Keratinocyte (primary cell): ENCODE results near the gene SIPA1L2. TPM values are rescaled to one million over a fixed set of nuclear protein-coding genes. Genes with fewer than 3 reads are reported as not detected.

ENCODE experiments used
- DNase-seq: peaks from one replicate; pipeline ENCODE4 v3.0.0-alpha.2; 2011; ENCODE audit warnings: low read depth, missing footprints, low spot score
- FAIRE-seq: peaks from 2 replicates; lab custom pipeline; 2011; peaks lifted over from hg19 to GRCh38; lab: Jason Lieb, UNC
- H2AFZ ChIP-seq: 2 replicates; pipeline ENCODE4 v1.6.0; 2012; ENCODE audit warnings: low read length, control low read depth, inconsistent platforms; ENCODE audit not compliant: control insufficient read depth
- H3K27ac ChIP-seq: 2 replicates; pipeline ENCODE4 v1.5.1; 2011; ENCODE audit warnings: low read length; ENCODE audit not compliant: control insufficient read depth, insufficient read depth
- H3K27me3 ChIP-seq: 3 replicates; pipeline ENCODE4 v1.6.0; 2011; ENCODE audit warnings: low read length; ENCODE audit not compliant: control insufficient read depth, insufficient read depth; ENCODE audit errors: extremely low read depth
- H3K36me3 ChIP-seq, 2 experiments: 2 replicates in 1 of 2; 3 replicates in 1 of 2; pipeline ENCODE4 v1.5.1; 2011; ENCODE audit warnings: low read length in 2 of 2, mild to moderate bottlenecking in 1 of 2; ENCODE audit not compliant: control insufficient read depth in 2 of 2, insufficient read depth in 2 of 2; ENCODE audit errors: extremely low read depth in 1 of 2
- H3K4me1 ChIP-seq: 3 replicates; pipeline ENCODE4 v1.5.1; 2011; ENCODE audit warnings: low read length; ENCODE audit not compliant: control insufficient read depth, insufficient read depth; ENCODE audit errors: extremely low read depth
- H3K4me2 ChIP-seq: 3 replicates; pipeline ENCODE4 v1.6.0; 2011; ENCODE audit warnings: low read depth, low read length; ENCODE audit not compliant: control insufficient read depth, insufficient read depth; ENCODE audit errors: extremely low read depth
- H3K4me3 ChIP-seq, 3 experiments: fragments of 200-600 bp in 1 of 3; sonication (generic) in 1 of 3; 2 replicates in 2 of 3; 3 replicates in 1 of 3; pipeline ENCODE4 v1.5.1; 2011 to 2016; ENCODE audit warnings: low read length in 3 of 3, mild to moderate bottlenecking in 3 of 3, control low read depth in 2 of 3, inconsistent platforms in 1 of 3, low read depth in 1 of 3, mixed read lengths in 1 of 3, mixed run types in 1 of 3, moderate library complexity in 1 of 3; ENCODE audit not compliant: control insufficient read depth in 2 of 3, insufficient read depth in 2 of 3; ENCODE audit errors: extremely low read depth in 1 of 3
- H3K79me2 ChIP-seq: 2 replicates; pipeline ENCODE4 v1.6.0; 2012; ENCODE audit warnings: low read length; ENCODE audit not compliant: control insufficient read depth, insufficient read depth
- H3K9ac ChIP-seq: 3 replicates; pipeline ENCODE4 v1.6.0; 2011; ENCODE audit warnings: low read length; ENCODE audit not compliant: control insufficient read depth, insufficient read depth; ENCODE audit errors: extremely low read depth
- H3K9me1 ChIP-seq: 3 replicates; pipeline ENCODE4 v1.6.0; 2011; ENCODE audit warnings: low read length; ENCODE audit not compliant: control insufficient read depth, insufficient read depth; ENCODE audit errors: extremely low read depth
- H3K9me3 ChIP-seq: 2 replicates; pipeline ENCODE4 v1.5.1; 2012; ENCODE audit warnings: low read depth, low read length; ENCODE audit not compliant: control insufficient read depth
- H4K20me1 ChIP-seq: 3 replicates; pipeline ENCODE4 v1.6.0; 2011; ENCODE audit warnings: low read length; ENCODE audit not compliant: control insufficient read depth, insufficient read depth; ENCODE audit errors: extremely low read depth
- EZH2 ChIP-seq: IDR thresholded peaks from one replicate; pipeline ENCODE4 v1.6.1; 2012; ENCODE audit warnings: inconsistent platforms, mild to moderate bottlenecking, low read length, moderate library complexity
- dilution Hi-C: fragments of 300-500 bp; cut with MboI; formaldehyde crosslinking; loops from one replicate; pipeline ENCODE4 v1.7.0; 2020; ENCODE audit warnings: low sequenced_read_pairs; ENCODE audit not compliant: extremely low pct_ligation_motif_present
- polyA plus RNA-seq, 5 experiments: library from polyadenylated mRNA; depleted of rRNA in 3 of 5; stranded (reverse) in 3 of 5; stranded (forward) in 1 of 5; unstranded in 1 of 5; fragments of >200 nt; gene quantifications; 1 replicate in 1 of 5; 2 replicates in 3 of 5; 3 replicates in 1 of 5; pipeline versions ENCODE4 v1.2.1 to v1.2.3, GENCODE V29; 2011 to 2012; ENCODE audit warnings: missing spikeins in 2 of 5, low read depth in 1 of 5, low replicate concordance in 1 of 5
- TF ChIP-seq, protein P1 (sequence below), 3 experiments: IDR thresholded peaks in 1 of 3; conservative IDR thresholded peaks in 1 of 3; optimal IDR thresholded peaks in 1 of 3; 2 replicates in 2 of 3; 3 replicates in 1 of 3; pipeline versions ENCODE3 to v1.5.1; 2011; ENCODE audit warnings: low read length in 3 of 3, mild to moderate bottlenecking in 3 of 3, moderate library complexity in 2 of 3, control low read depth in 1 of 3, inconsistent platforms in 1 of 3; ENCODE audit not compliant: insufficient read depth in 2 of 3; ENCODE audit errors: extremely low read depth in 1 of 3

SIPA1L2 gene
- polyA plus RNA-seq, 1 donor (not counting 4 experiments of a cell fraction or from before 2014, with no cell fraction given) = 2.1 TPM

DNA sequence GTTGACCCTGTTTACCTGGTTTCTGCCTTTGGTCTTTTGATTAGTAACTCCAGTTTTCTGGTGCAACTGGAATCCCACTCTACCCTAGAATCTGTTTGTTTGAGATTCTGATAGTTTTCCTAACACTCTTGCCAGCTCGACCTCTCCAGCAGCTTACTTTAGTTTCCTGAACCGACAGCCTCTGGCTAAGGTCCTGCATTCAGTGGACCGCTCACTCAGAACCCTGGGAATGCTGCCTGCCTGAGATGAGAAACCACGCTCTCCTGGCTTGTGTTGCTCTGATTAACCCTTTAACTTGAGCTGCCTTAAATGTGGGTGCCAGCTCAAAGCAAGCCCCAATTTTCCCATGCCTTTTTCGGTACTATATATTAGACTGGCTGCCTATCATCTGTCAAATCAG lies 45.3 kb upstream of the SIPA1L2 start:
- FAIRE-seq = no peak
- H3K36me3 ChIP-seq = no peaks in the 10 kb centered on the region
- H3K79me2 ChIP-seq = no peaks in the 10 kb centered on the region
- H3K4me1 ChIP-seq = no peaks in the 10 kb centered on the region
- H3K27ac ChIP-seq = no peak overlapping the region
- no peaks in the 10 kb centered on the region for H3K9me3 ChIP-seq
- no peak overlapping the region for H3K4me3 ChIP-seq
- TF ChIP-seq, protein P1, sequence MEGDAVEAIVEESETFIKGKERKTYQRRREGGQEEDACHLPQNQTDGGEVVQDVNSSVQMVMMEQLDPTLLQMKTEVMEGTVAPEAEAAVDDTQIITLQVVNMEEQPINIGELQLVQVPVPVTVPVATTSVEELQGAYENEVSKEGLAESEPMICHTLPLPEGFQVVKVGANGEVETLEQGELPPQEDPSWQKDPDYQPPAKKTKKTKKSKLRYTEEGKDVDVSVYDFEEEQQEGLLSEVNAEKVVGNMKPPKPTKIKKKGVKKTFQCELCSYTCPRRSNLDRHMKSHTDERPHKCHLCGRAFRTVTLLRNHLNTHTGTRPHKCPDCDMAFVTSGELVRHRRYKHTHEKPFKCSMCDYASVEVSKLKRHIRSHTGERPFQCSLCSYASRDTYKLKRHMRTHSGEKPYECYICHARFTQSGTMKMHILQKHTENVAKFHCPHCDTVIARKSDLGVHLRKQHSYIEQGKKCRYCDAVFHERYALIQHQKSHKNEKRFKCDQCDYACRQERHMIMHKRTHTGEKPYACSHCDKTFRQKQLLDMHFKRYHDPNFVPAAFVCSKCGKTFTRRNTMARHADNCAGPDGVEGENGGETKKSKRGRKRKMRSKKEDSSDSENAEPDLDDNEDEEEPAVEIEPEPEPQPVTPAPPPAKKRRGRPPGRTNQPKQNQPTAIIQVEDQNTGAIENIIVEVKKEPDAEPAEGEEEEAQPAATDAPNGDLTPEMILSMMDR (optimal IDR thresholded peaks at IDR 0.05 in 1 of 3, IDR thresholded peaks at IDR 0.05 in 1 of 3, conservative IDR thresholded peaks at IDR 0.05 in 1 of 3; ENCODE audit: extremely low read depth in 1 of 3, insufficient read depth in 2 of 3, low read length in 3 of 3) = no peak
- TF ChIP-seq EZH2 = no peak
- H4K20me1 ChIP-seq = no peaks in the 10 kb centered on the region
- no peak overlapping the region for H2AFZ ChIP-seq
- DNase-seq = no peak
- H3K27me3 ChIP-seq = no peaks in the 10 kb centered on the region
- dilution Hi-C loops = no loop called here
- no peak overlapping the region for H3K9ac ChIP-seq
- H3K9me1 ChIP-seq = no peaks in the 10 kb centered on the region
- H3K4me2 ChIP-seq = no peak overlapping the region

GRCh38 chr1:232673256-232673655 lies 43.3 kb upstream of the SIPA1L2 start:
- FAIRE-seq = no peak
- TF ChIP-seq EZH2 = no peak
- TF ChIP-seq, protein P1 (optimal IDR thresholded peaks at IDR 0.05 in 1 of 3, IDR thresholded peaks at IDR 0.05 in 1 of 3, conservative IDR thresholded peaks at IDR 0.05 in 1 of 3; ENCODE audit: extremely low read depth in 1 of 3, insufficient read depth in 2 of 3, low read length in 3 of 3) = no peak
- Histone ChIP-seq H3K27me3 (no peaks in the 10 kb centered on the region), H3K4me2 (no peak overlapping the region), H3K9me3 (no peaks in the 10 kb centered on the region), H3K9me1 (no peaks in the 10 kb centered on the region), H3K79me2 (no peaks in the 10 kb centered on the region), H3K9ac (no peak overlapping the region), H3K36me3 (no peaks in the 10 kb centered on the region), H3K27ac (no peak overlapping the region), H4K20me1 (no peaks in the 10 kb centered on the region), H2AFZ (no peak overlapping the region), H3K4me1 (no peaks in the 10 kb centered on the region), H3K4me3 (no peak overlapping the region)
- dilution Hi-C loops = no loop called here
- no peak for DNase-seq
